ENCODE data around the gene GAPDH. TPM values are rescaled to one million over a fixed set of nuclear protein-coding genes. Genes with fewer than 3 reads are reported as not detected.

GAPDH gene
- total and polyA plus RNA-seq, 2 donors (not counting 1 experiment from before 2014, with no cell fraction given): 6,255 to 8,983 TPM

DNA sequence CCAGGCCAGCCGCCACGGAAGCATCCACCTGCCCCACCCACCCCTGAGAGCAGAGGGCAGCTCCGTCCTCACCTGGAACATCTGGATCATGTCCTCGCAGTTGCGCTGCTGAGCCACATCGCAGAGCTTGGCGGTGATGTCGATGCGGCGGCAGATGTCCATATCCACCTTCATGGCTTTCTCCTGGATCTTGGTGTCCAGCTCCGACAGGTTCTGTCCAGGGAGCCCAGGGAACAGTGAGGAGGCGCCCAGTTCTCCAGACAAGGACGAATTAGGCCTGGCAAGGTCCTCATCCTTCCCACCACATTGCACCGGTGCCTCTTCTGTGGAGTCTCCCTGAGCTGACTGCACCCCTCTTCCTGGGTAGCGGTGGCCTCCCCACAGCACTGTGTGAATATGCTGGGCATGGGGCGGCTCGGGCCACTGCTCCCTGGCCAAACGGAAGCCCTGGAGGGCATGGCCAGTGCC, 15.4 kb downstream of the GAPDH start:
- no peak for DNase-seq (ENCODE audit: low read depth in 2 of 2)
- H3K4me3 ChIP-seq (replicated peaks in 1 of 4; ENCODE audit: control extremely low read depth in 1 of 4, insufficient read depth in 1 of 4, low read depth in 3 of 4, low read length in 4 of 4): no peak overlapping the region
- H3K36me3 ChIP-seq (ENCODE audit: control insufficient read depth, insufficient read depth, low read length): peaks cover 15% of the 10 kb centered on the region
- H3K79me2 ChIP-seq (ENCODE audit: control insufficient read depth, insufficient read depth, low read length): peaks cover 69% of the 10 kb centered on the region
- TF ChIP-seq, protein P1, sequence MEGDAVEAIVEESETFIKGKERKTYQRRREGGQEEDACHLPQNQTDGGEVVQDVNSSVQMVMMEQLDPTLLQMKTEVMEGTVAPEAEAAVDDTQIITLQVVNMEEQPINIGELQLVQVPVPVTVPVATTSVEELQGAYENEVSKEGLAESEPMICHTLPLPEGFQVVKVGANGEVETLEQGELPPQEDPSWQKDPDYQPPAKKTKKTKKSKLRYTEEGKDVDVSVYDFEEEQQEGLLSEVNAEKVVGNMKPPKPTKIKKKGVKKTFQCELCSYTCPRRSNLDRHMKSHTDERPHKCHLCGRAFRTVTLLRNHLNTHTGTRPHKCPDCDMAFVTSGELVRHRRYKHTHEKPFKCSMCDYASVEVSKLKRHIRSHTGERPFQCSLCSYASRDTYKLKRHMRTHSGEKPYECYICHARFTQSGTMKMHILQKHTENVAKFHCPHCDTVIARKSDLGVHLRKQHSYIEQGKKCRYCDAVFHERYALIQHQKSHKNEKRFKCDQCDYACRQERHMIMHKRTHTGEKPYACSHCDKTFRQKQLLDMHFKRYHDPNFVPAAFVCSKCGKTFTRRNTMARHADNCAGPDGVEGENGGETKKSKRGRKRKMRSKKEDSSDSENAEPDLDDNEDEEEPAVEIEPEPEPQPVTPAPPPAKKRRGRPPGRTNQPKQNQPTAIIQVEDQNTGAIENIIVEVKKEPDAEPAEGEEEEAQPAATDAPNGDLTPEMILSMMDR (conservative IDR thresholded peaks at IDR 0.05 in 1 of 2, IDR thresholded peaks at IDR 0.05 in 1 of 2; ENCODE audit: low read depth in 1 of 2, low read length in 2 of 2): no peak
- no peak for TF ChIP-seq EZH2 (IDR thresholded peaks at IDR 0.05; ENCODE audit: low read length, missing control alignments)
- no peaks in the 10 kb centered on the region for H3K27me3 ChIP-seq (ENCODE audit: control insufficient read depth, insufficient read depth, low read length)
- no peak overlapping the region for H2AFZ ChIP-seq (ENCODE audit: low read length)
- H3K27ac ChIP-seq (ENCODE audit: insufficient read depth, low read length): peak overlapping the region; percentile 97
- H4K20me1 ChIP-seq (ENCODE audit: control insufficient read depth, extremely low read depth, insufficient read depth, low read length): no peaks in the 10 kb centered on the region
- H3K4me1 ChIP-seq (ENCODE audit: control insufficient read depth, extremely low read depth, insufficient read depth, low read length): peaks cover 50% of the 10 kb centered on the region
- H3K9me3 ChIP-seq (ENCODE audit: control insufficient read depth, insufficient read depth, low read depth, low read length): no peaks in the 10 kb centered on the region
- no peak overlapping the region for H3K9ac ChIP-seq (ENCODE audit: insufficient read depth, low read length)
- H3K4me2 ChIP-seq (ENCODE audit: extremely low read depth, insufficient read depth, low read length): no peak overlapping the region

DNA sequence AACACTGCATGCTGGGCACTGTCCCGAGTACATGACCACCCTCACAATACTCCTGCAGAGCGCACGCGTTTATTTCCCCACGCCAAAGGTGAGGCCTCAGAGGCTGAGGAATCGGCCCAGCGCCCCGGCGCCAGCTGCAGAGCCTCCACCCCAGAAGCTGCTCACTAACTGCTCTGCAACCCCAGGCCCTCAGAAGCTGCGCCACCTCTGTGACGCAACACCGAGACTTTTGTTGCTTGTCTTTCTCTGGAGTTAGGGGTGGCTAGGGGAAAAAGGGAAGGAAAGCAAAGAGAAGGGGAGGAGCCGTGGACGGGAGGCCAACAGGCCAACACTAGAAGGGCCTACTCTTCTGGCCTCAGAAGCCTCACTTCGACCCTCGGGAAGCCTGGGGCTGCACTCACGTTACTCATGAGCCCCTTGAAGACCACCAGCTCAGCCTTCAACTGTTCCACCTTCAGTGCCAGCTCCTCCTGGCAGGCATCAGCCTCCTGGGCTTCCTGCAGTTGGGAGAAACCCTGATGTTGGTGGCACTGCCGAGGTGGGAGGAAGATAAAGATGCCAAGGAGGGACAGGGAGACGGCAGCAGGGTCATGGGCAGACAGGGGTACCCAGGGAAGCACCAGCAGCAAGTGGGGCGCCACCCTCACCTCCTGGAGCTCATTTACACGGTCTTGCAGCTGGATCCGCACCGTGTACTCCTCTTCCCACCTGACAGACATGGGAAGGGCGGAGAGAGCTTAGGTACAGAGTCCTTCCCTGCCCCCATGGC, 16.2 kb downstream of the GAPDH start:
- H3K4me3 ChIP-seq (replicated peaks in 1 of 4; ENCODE audit: control extremely low read depth in 1 of 4, insufficient read depth in 1 of 4, low read depth in 3 of 4, low read length in 4 of 4): no peak overlapping the region

DNA sequence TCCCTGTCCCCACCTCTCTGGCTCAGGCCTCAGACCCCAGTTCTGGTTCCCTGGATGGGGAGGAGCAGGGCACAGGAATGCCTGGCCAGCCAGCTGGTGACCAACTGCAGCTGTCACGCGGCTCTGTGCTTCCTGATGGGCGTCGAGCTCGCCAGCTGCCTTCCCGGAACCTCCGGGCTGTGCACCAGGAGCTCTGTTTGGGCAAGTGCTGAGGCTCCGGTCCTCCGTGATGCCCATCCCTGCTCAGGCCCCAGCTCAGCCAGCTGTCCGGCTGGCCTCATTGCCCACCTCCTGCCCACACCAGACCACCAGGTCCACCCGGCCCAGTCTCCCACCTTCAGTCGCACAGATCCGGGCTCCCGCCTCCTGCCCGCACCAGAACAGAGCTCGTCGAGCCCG, 16.7 kb downstream of the GAPDH start:
- no peaks in the 10 kb centered on the region for H3K9me3 ChIP-seq (ENCODE audit: control insufficient read depth, insufficient read depth, low read depth, low read length)
- H3K27ac ChIP-seq (ENCODE audit: insufficient read depth, low read length): peak overlapping the region; percentile 97
- no peak overlapping the region for H2AFZ ChIP-seq (ENCODE audit: low read length)
- H3K36me3 ChIP-seq (ENCODE audit: control insufficient read depth, insufficient read depth, low read length): peaks cover 13% of the 10 kb centered on the region
- DNase-seq (ENCODE audit: low read depth in 2 of 2): peak in 1 of 2 donors; percentile 22
- peak overlapping the region; percentile 35 for H3K9ac ChIP-seq (ENCODE audit: insufficient read depth, low read length)
- peaks cover 50% of the 10 kb centered on the region for H3K4me1 ChIP-seq (ENCODE audit: control insufficient read depth, extremely low read depth, insufficient read depth, low read length)
- peaks cover 79% of the 10 kb centered on the region for H3K79me2 ChIP-seq (ENCODE audit: control insufficient read depth, insufficient read depth, low read length)
- H4K20me1 ChIP-seq (ENCODE audit: control insufficient read depth, extremely low read depth, insufficient read depth, low read length): no peaks in the 10 kb centered on the region
- no peaks in the 10 kb centered on the region for H3K27me3 ChIP-seq (ENCODE audit: control insufficient read depth, insufficient read depth, low read length)
- peak overlapping the region; percentile 97 for H3K4me2 ChIP-seq (ENCODE audit: extremely low read depth, insufficient read depth, low read length)
- H3K4me3 ChIP-seq (replicated peaks in 1 of 4; ENCODE audit: control extremely low read depth in 1 of 4, insufficient read depth in 1 of 4, low read depth in 3 of 4, low read length in 4 of 4): peak overlapping the region in 1 of 4 experiments; percentile 89
- TF ChIP-seq, protein P1 (conservative IDR thresholded peaks at IDR 0.05 in 1 of 2, IDR thresholded peaks at IDR 0.05 in 1 of 2; ENCODE audit: low read depth in 1 of 2, low read length in 2 of 2): no peak
- no peak for TF ChIP-seq EZH2 (IDR thresholded peaks at IDR 0.05; ENCODE audit: low read length, missing control alignments)

More for the DNA sequence above, 16.2 kb downstream of the GAPDH start:
- H3K4me1 ChIP-seq (ENCODE audit: control insufficient read depth, extremely low read depth, insufficient read depth, low read length): peaks cover 50% of the 10 kb centered on the region
- H4K20me1 ChIP-seq (ENCODE audit: control insufficient read depth, extremely low read depth, insufficient read depth, low read length): no peaks in the 10 kb centered on the region
- peaks cover 77% of the 10 kb centered on the region for H3K79me2 ChIP-seq (ENCODE audit: control insufficient read depth, insufficient read depth, low read length)
- peak overlapping the region; percentile 35 for H3K9ac ChIP-seq (ENCODE audit: insufficient read depth, low read length)
- peaks cover 15% of the 10 kb centered on the region for H3K36me3 ChIP-seq (ENCODE audit: control insufficient read depth, insufficient read depth, low read length)
- TF ChIP-seq EZH2 (IDR thresholded peaks at IDR 0.05; ENCODE audit: low read length, missing control alignments): no peak
- TF ChIP-seq, protein P1 (conservative IDR thresholded peaks at IDR 0.05 in 1 of 2, IDR thresholded peaks at IDR 0.05 in 1 of 2; ENCODE audit: low read depth in 1 of 2, low read length in 2 of 2): no peak
- H3K27me3 ChIP-seq (ENCODE audit: control insufficient read depth, insufficient read depth, low read length): no peaks in the 10 kb centered on the region
- no peak for DNase-seq (ENCODE audit: low read depth in 2 of 2)
- H2AFZ ChIP-seq (ENCODE audit: low read length): no peak overlapping the region
- H3K27ac ChIP-seq (ENCODE audit: insufficient read depth, low read length): peak overlapping the region; percentile 97
- H3K9me3 ChIP-seq (ENCODE audit: control insufficient read depth, insufficient read depth, low read depth, low read length): no peaks in the 10 kb centered on the region
- peak overlapping the region; percentile 97 for H3K4me2 ChIP-seq (ENCODE audit: extremely low read depth, insufficient read depth, low read length)

All from fibroblast of lung (primary cell).